HEK293 (cell line): ENCODE measurements around the gene SCN7A.

Experiments
- CTCF ChIA-PET: fragments of 350-600 bp; formaldehyde crosslinking; extraction: SDS; loops from one replicate; lab custom pipeline; 2021; ENCODE audit warnings: antibody characterized with exemption; lab: Yijun Ruan, JAX
- POLR2A ChIA-PET: fragments of 300-600 bp; formaldehyde crosslinking; extraction: SDS; loops from one replicate; lab custom pipeline; 2020; ENCODE audit warnings: antibody characterized with exemption, inconsistent platforms; lab: Yijun Ruan, JAX
- H3K27ac ChIP-seq: fragments of 200-500 bp; sonication (Bioruptor generic); 2 replicates; pipeline ENCODE4 v1.5.1; 2014; ENCODE audit warnings: low read depth, low read length, control low read depth, inconsistent platforms; ENCODE audit errors: extremely low read depth
- H3K36me3 ChIP-seq, 2 experiments: fragments of 200-500 bp in 1 of 2; sonication (Bioruptor generic) in 1 of 2; 1 replicate in 1 of 2; 2 replicates in 1 of 2; pipeline ENCODE4 v1.5.1; 2014 to 2017; ENCODE audit warnings: inconsistent platforms in 2 of 2, low read length in 2 of 2; ENCODE audit not compliant: control insufficient read depth in 2 of 2, insufficient read depth in 1 of 2
- H3K4me1 ChIP-seq: fragments of 200-500 bp; sonication (Bioruptor generic); 2 replicates; pipeline ENCODE4 v1.5.1; 2014; ENCODE audit warnings: mild to moderate bottlenecking, low read length, inconsistent platforms; ENCODE audit not compliant: control insufficient read depth, insufficient read depth
- H3K4me3 ChIP-seq: 2 replicates; pipeline ENCODE4 v1.5.1; 2011; ENCODE audit warnings: low read depth, mild to moderate bottlenecking, control low read depth, low read length, moderate library complexity
- H3K9me3 ChIP-seq: fragments of 200-500 bp; sonication (Bioruptor generic); 2 replicates; pipeline ENCODE4 v1.5.1; 2014; ENCODE audit warnings: low read depth, low read length, inconsistent platforms; ENCODE audit not compliant: control insufficient read depth, insufficient read depth
- ATF2 ChIP-seq: fragments of 450-650 bp; formaldehyde crosslinking; IDR thresholded peaks from 2 replicates; pipeline ENCODE4 v1.5.1; 2016; ENCODE audit warnings: missing biosample characterization, missing genetic modification characterization, low read depth
- BCL11B ChIP-seq: fragments of 450-650 bp; formaldehyde crosslinking; IDR thresholded peaks from 2 replicates; pipeline ENCODE4 v1.5.1; 2016; ENCODE audit warnings: low read depth, missing biosample characterization, missing genetic modification characterization
- CTCF ChIP-seq: fragments of 450-650 bp; formaldehyde crosslinking; IDR thresholded peaks from 2 replicates; pipeline ENCODE4 v1.5.1; 2016; ENCODE audit warnings: missing biosample characterization, missing genetic modification characterization
- GFI1B ChIP-seq: fragments of 450-650 bp; formaldehyde crosslinking; IDR thresholded peaks from 2 replicates; pipeline ENCODE4 v1.5.1; 2016; ENCODE audit warnings: missing biosample characterization, missing genetic modification characterization
- HIC1 ChIP-seq: fragments of 450-650 bp; formaldehyde crosslinking; IDR thresholded peaks from 2 replicates; pipeline ENCODE4 v1.5.1; 2016; ENCODE audit warnings: missing biosample characterization, missing genetic modification characterization
- ZBTB1 ChIP-seq: fragments of 450-650 bp; formaldehyde crosslinking; IDR thresholded peaks from 2 replicates; pipeline ENCODE4 v1.5.1; 2016; ENCODE audit warnings: missing biosample characterization, missing genetic modification characterization
- ZBTB6 ChIP-seq: fragments of 450-650 bp; formaldehyde crosslinking; IDR thresholded peaks from 2 replicates; pipeline ENCODE4 v1.5.1; 2017; ENCODE audit warnings: missing biosample characterization, missing genetic modification characterization
- ZFP41 ChIP-seq: fragments of 450-650 bp; formaldehyde crosslinking; IDR thresholded peaks from 2 replicates; pipeline ENCODE4 v1.5.1; 2016; ENCODE audit warnings: missing biosample characterization, missing genetic modification characterization, borderline replicate concordance
- ZNF114 ChIP-seq: fragments of 450-650 bp; formaldehyde crosslinking; IDR thresholded peaks from 2 replicates; pipeline ENCODE4 v1.5.0; 2017; ENCODE audit warnings: missing biosample characterization, missing genetic modification characterization
- ZNF19 ChIP-seq: fragments of 450-650 bp; formaldehyde crosslinking; IDR thresholded peaks from 2 replicates; pipeline ENCODE4; 2016; ENCODE audit warnings: missing biosample characterization, missing genetic modification characterization, low read depth
- ZNF223 ChIP-seq: fragments of 450-650 bp; formaldehyde crosslinking; IDR thresholded peaks from 2 replicates; pipeline ENCODE4 v1.5.1; 2016; ENCODE audit warnings: missing biosample characterization, missing genetic modification characterization
- ZNF292 ChIP-seq: fragments of 450-650 bp; formaldehyde crosslinking; IDR thresholded peaks from 2 replicates; pipeline ENCODE4 v1.5.1; 2016; ENCODE audit warnings: low read depth, missing biosample characterization, missing genetic modification characterization, borderline replicate concordance
- ZNF404 ChIP-seq: fragments of 450-650 bp; formaldehyde crosslinking; IDR thresholded peaks from 2 replicates; pipeline ENCODE4 v1.5.1; 2017; ENCODE audit warnings: missing biosample characterization, missing genetic modification characterization
- ZNF510 ChIP-seq: fragments of 450-650 bp; formaldehyde crosslinking; IDR thresholded peaks from 2 replicates; pipeline ENCODE4 v1.5.1; 2018; ENCODE audit warnings: mild to moderate bottlenecking, missing genetic modification characterization, missing biosample characterization; ENCODE audit not compliant: insufficient replicate concordance
- ZNF513 ChIP-seq: fragments of 450-650 bp; IDR thresholded peaks from 2 replicates; pipeline ENCODE4 v1.5.1; 2018; ENCODE audit warnings: missing biosample characterization, missing genetic modification characterization
- ZNF561 ChIP-seq: fragments of 450-650 bp; IDR thresholded peaks from 2 replicates; pipeline ENCODE4 v1.5.1; 2018; ENCODE audit warnings: missing biosample characterization, missing genetic modification characterization, borderline replicate concordance
- ZNF623 ChIP-seq: fragments of 450-650 bp; formaldehyde crosslinking; IDR thresholded peaks from 2 replicates; pipeline ENCODE4 v1.5.1; 2016; ENCODE audit warnings: missing biosample characterization, missing genetic modification characterization
- ZNF626 ChIP-seq: fragments of 450-650 bp; sonication (Bioruptor Pico); formaldehyde crosslinking; IDR thresholded peaks from 2 replicates; pipeline ENCODE4 v1.5.1; 2018; ENCODE audit warnings: missing biosample characterization, missing genetic modification characterization, inconsistent platforms
- ZNF747 ChIP-seq: fragments of 450-650 bp; formaldehyde crosslinking; IDR thresholded peaks from 2 replicates; pipeline ENCODE4 v1.5.1; 2016; ENCODE audit warnings: missing biosample characterization, missing genetic modification characterization

The SCN7A gene

GRCh38 chr2:166463640-166464039 lies 30.4 kb downstream of the SCN7A start (continued):
- TF ChIP-seq ZNF223 (tag by site-specific recombination), result no peak
- TF ChIP-seq ZNF19 (tag by site-specific recombination), result no peak
- no peak for TF ChIP-seq ZNF626 (tag by site-specific recombination)
- TF ChIP-seq ZNF561 (tag by site-specific recombination), result no peak
- no peak for TF ChIP-seq ZNF292 (tag by site-specific recombination)
- no peak for TF ChIP-seq BCL11B (tag by site-specific recombination)
- no peak for TF ChIP-seq HIC1 (tag by site-specific recombination)
- no peak for TF ChIP-seq ATF2 (tag by site-specific recombination)
- no peak for TF ChIP-seq ZBTB1

- Histone ChIP-seq H3K27ac (no peak overlapping the region), H3K4me1 (no peaks in the 10 kb centered on the region), H3K4me3 (no peak overlapping the region), H3K9me3 (no peaks in the 10 kb centered on the region), H3K36me3 (no peaks in the 10 kb centered on the region)
- no peak for TF ChIP-seq ZBTB6
- no peak for TF ChIP-seq ZFP41 (tag by site-specific recombination)
- TF ChIP-seq ZNF623 (tag by site-specific recombination), result no peak
- no peak for TF ChIP-seq ZNF114 (tag by site-specific recombination)
- TF ChIP-seq ZNF513, result no peak
- no peak for TF ChIP-seq ZNF510 (tag by site-specific recombination)
- no peak for TF ChIP-seq GFI1B (tag by site-specific recombination)
- no peak for TF ChIP-seq CTCF
- no peak for TF ChIP-seq ZNF747
- no peak for TF ChIP-seq ATF2 (tag by site-specific recombination)
- no peak for TF ChIP-seq ZNF404 (tag by site-specific recombination)
- ChIA-PET CTCF (no interaction called here), POLR2A (no interaction called here)
These were observed 35.4 kb downstream of the SCN7A start for GRCh38 chr2:166458674-166459073.
